BE2C (cell line): ENCODE data around the gene PHF12.

Experiments used
- DNase-seq: peaks from one replicate; pipeline ENCODE4 v3.0.0-alpha.2; 2020
- H3K27me3 ChIP-seq: fragments of 250-450 bp; sonication (Bioruptor Pico); 2 replicates; pipeline ENCODE4 v1.5.1; 2020; ENCODE audit warnings: mild to moderate bottlenecking
- H3K36me3 ChIP-seq: fragments of 250-450 bp; sonication (Bioruptor Pico); 2 replicates; pipeline ENCODE4 v1.5.1; 2020; ENCODE audit warnings: mild to moderate bottlenecking
- H3K4me1 ChIP-seq: fragments of 250-450 bp; sonication (Bioruptor Pico); 2 replicates; pipeline ENCODE4 v1.5.1; 2020
- H3K4me3 ChIP-seq: 2 replicates; pipeline ENCODE4 v1.5.1; 2011; ENCODE audit warnings: low read depth, low read length
- H3K9me3 ChIP-seq: fragments of 250-450 bp; sonication (Bioruptor Pico); 2 replicates; pipeline ENCODE4 v1.5.1; 2020
- CTCF ChIP-seq: IDR thresholded peaks from 2 replicates; pipeline ENCODE4 v1.5.1; 2012; ENCODE audit warnings: mild to moderate bottlenecking, low read depth, low read length

The PHF12 gene

DNA sequence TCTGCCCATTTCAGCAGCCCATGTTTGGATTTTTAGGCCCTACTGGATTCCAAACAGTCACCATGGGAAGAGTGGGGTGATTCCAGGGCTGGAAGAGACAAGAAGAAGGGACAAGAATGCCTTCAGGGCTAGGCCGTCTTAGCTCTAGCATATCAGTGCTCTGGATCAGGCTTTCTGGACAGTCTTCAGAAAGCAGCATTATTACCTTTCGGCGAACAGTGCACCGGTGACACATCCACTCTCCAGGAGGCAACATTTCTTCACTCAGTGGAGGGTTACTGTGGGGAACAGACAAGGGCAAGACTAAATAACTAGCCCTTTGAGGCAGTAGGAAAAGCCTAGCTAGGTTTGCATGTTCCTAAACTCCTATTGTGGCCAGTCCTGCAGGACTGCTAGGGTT is 24.5 kb downstream of the PHF12 start:
- no peak for DNase-seq
- TF ChIP-seq CTCF = no peak
- H3K36me3 ChIP-seq = peaks cover 3% of the 10 kb centered on the region
- H3K27me3 ChIP-seq = no peaks in the 10 kb centered on the region
- peaks cover 5% of the 10 kb centered on the region; the same call in 1 of the 2 replicates for H3K4me1 ChIP-seq
- no peaks in the 10 kb centered on the region for H3K9me3 ChIP-seq
- H3K4me3 ChIP-seq = no peak overlapping the region

DNA sequence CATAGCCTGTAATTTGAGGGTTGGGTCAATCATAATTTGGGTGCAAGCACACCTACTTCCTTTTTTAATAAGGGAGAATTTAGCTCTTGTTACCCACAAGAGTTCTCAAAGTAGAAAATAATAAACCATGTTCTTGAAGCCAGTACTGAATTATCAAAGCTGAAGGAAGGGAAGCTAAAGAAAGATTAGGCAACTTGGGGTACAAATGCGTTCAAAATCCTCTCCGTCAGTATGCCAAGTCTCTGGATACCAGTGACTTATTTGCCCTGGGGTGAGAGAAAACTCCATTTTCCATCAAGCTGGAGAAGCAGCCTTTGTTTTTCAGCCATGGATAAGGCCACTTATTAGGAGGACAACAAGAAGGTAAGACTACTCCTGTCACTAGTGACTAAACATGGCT is 25.0 kb downstream of the PHF12 start:
- no peak overlapping the region for H3K4me3 ChIP-seq
- peaks cover 8% of the 10 kb centered on the region for H3K36me3 ChIP-seq
- no peaks in the 10 kb centered on the region for H3K27me3 ChIP-seq
- H3K4me1 ChIP-seq = peaks cover 5% of the 10 kb centered on the region; the same call in 1 of the 2 replicates
- no peak for TF ChIP-seq CTCF
- DNase-seq = no peak
- H3K9me3 ChIP-seq = no peaks in the 10 kb centered on the region

DNA sequence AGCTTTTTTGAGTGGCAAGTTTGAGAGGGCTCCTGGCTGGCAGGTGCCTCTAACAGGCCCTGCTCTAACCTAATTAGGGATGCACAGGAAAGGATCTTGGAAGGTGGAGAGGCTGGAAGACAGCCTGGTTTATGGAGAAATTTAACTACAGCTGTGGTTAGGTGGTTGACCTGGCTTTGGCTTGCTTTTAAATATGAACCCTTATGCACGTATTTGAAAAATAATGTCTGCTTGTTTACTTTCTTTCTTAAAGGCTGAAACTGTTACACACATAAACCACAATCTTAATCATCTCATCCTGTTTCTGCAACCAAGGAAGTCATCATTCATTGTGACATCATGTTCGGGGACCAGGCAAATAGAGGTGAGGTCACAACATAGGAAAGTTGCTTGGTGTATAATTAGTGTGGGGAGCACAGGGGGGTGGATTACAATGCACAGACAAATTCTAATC is 25.4 kb downstream of the PHF12 start:
- H3K4me1 ChIP-seq = peaks cover 5% of the 10 kb centered on the region; the same call in 1 of the 2 replicates
- H3K27me3 ChIP-seq = no peaks in the 10 kb centered on the region
- no peak overlapping the region for H3K4me3 ChIP-seq
- H3K36me3 ChIP-seq = peaks cover 9% of the 10 kb centered on the region
- TF ChIP-seq CTCF = no peak
- no peak for DNase-seq
- no peaks in the 10 kb centered on the region for H3K9me3 ChIP-seq

DNA sequence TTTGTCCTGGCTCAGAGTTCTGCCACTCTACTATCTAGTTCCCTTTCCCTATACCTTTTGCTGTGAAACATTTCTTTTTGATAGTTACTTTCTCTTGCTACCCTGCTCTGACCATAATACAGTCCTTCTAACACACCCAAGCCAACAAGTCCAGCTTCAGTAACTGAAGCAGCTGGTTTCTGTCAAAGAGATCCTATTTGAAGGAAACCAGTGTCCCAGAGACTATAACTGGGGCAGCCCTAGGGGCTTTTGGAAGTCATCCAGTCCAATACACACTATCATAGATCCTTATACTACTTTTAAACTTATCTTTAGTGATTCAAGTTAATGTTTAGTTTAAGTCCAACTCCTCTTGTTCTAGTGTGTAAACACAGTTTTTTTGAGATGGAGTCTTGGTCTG is 31.1 kb downstream of the PHF12 start:
- H3K4me3 ChIP-seq = no peak overlapping the region
- no peaks in the 10 kb centered on the region for H3K27me3 ChIP-seq
- no peak for DNase-seq
- peaks cover 38% of the 10 kb centered on the region for H3K36me3 ChIP-seq
- no peak for TF ChIP-seq CTCF
- H3K4me1 ChIP-seq = no peaks in the 10 kb centered on the region
- no peaks in the 10 kb centered on the region for H3K9me3 ChIP-seq

DNA sequence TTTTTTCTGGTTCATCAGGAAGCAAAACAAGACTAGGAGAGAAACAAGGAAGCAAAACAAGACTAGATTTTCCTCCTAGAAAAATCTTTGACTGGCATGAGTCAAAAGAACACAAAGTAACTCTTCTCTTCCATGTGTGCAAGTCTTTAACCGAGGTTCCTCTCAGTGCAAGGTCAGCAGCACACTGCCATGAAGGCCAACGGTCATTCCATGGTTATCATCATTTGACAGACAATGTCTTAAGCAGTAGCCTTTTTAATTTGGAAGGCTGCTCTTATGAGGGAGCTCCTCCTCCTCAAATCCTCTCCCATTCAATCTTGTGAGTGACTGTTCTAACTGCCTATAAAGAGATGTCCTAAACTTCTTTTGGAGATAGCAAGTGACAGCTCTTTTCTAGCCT is 33.0 kb downstream of the PHF12 start:
- TF ChIP-seq CTCF = no peak
- Histone ChIP-seq H3K9me3 (no peaks in the 10 kb centered on the region), H3K4me3 (no peak overlapping the region), H3K27me3 (no peaks in the 10 kb centered on the region), H3K36me3 (peaks cover 52% of the 10 kb centered on the region), H3K4me1 (no peaks in the 10 kb centered on the region)
- no peak for DNase-seq

DNA sequence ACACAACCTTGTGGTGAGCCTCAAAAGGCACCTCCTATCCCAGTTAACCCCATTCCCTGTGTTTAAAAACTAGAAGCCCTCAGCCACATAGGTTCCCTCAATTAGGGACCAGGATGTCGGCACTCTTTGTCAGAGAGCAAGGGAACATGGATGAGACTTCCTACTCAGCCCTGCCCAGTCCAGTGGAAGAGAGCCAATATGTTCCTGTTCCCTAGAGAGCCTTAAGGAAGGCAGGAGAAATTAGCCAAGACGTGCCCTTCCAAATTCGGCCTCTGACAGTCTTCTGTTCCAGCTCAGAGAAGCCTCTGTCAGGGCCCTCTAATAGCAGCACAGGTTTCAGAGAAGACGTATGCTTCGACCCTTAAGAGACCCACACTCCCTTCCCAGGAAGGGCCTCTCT is 33.9 kb downstream of the PHF12 start:
- DNase-seq = no peak
- H3K36me3 ChIP-seq = peaks cover 60% of the 10 kb centered on the region
- TF ChIP-seq CTCF = no peak

More for the DNA sequence above, 33.9 kb downstream of the PHF12 start:
- Histone ChIP-seq H3K4me3 (no peak overlapping the region), H3K4me1 (no peaks in the 10 kb centered on the region), H3K9me3 (no peaks in the 10 kb centered on the region), H3K27me3 (no peaks in the 10 kb centered on the region)
